GM12878 (cell line): ENCODE results near the gene MICALL2. TPM values are rescaled to one million over a fixed set of nuclear protein-coding genes. Genes with fewer than 3 reads are reported as not detected.

Source experiments
- ATAC-seq: fragments of 200-7000 bp; cut with Tn5 transposase; 3 replicates; pipeline ENCODE4 v1.9.1; 2020; ENCODE audit warnings: mild to moderate bottlenecking, moderate library complexity
- BruUV-seq: library from RNA; stranded (reverse); fragments of 400-500 nt; replicated peaks from 2 replicates; lab custom pipeline; 2021; lab: Mats Ljungman, UMichigan
- CTCF ChIA-PET: fragments of 300-600 bp; sonication (Branson Sonifier 250); formaldehyde crosslinking; extraction: SDS; loops from one replicate; lab custom pipeline; 2021; ENCODE audit warnings: inconsistent platforms; lab: Yijun Ruan, JAX
- POLR2A ChIA-PET: fragments of 350-600 bp; formaldehyde crosslinking; extraction: SDS; loops from one replicate; lab custom pipeline; 2021; ENCODE audit warnings: inconsistent platforms; lab: Charles Lee
- RAD21 ChIA-PET: fragments of 300-600 bp; sonication (Branson Sonifier 250); formaldehyde crosslinking; loops from one replicate; lab custom pipeline; 2023; ENCODE audit warnings: antibody characterized with exemption; ENCODE audit not compliant: unreplicated experiment; lab: Charles Lee
- SMC1A ChIA-PET: fragments of 300-600 bp; sonication (Branson Sonifier 250); formaldehyde crosslinking; loops from one replicate; lab custom pipeline; 2023; ENCODE audit not compliant: unreplicated experiment, uncharacterized antibody; lab: Charles Lee
- DNase-seq: peaks from one replicate; pipeline ENCODE4 v3.0.0-alpha.2; 2011; ENCODE audit warnings: low read depth, low spot score
- FAIRE-seq: peaks from 3 replicates; lab custom pipeline; 2011; peaks lifted over from hg19 to GRCh38; lab: Jason Lieb, UNC
- H2AFZ ChIP-seq: 2 replicates; pipeline ENCODE4 v1.6.0; 2011; ENCODE audit warnings: low read depth, low read length, control low read depth; ENCODE audit not compliant: control insufficient read depth
- H3K27ac ChIP-seq: 2 replicates; pipeline ENCODE4 v1.5.1; 2011; ENCODE audit warnings: control low read depth; ENCODE audit not compliant: control insufficient read depth, insufficient read depth
- H3K27me3 ChIP-seq, 2 experiments: replicated peaks in 1 of 2; 2 replicates each; pipeline versions ENCODE4 v1.6.0 to v1.6.1; 2011; ENCODE audit warnings: low read length in 1 of 2; ENCODE audit not compliant: control insufficient read depth in 2 of 2, insufficient read depth in 2 of 2
- H3K36me3 ChIP-seq, 2 experiments: 2 replicates each; pipeline ENCODE4 v1.5.1; 2011; ENCODE audit warnings: low read length in 1 of 2; ENCODE audit not compliant: control insufficient read depth in 2 of 2, insufficient read depth in 2 of 2
- H3K4me1 ChIP-seq: 2 replicates; pipeline ENCODE4 v1.6.1; 2011; ENCODE audit warnings: mild to moderate bottlenecking, low read length, moderate library complexity, mixed read lengths; ENCODE audit not compliant: control insufficient read depth, insufficient read depth
- H3K4me2 ChIP-seq: 2 replicates; pipeline ENCODE4 v1.6.0; 2011; ENCODE audit warnings: control low read depth; ENCODE audit not compliant: control insufficient read depth, insufficient read depth
- H3K4me3 ChIP-seq: fragments of 200-600 bp; sonication (generic); 2 replicates; pipeline ENCODE4 v1.5.1; 2016
- H3K79me2 ChIP-seq: 2 replicates; pipeline ENCODE4 v1.6.0; 2011; ENCODE audit warnings: low read length; ENCODE audit not compliant: control insufficient read depth, insufficient read depth
- H3K9ac ChIP-seq: 2 replicates; pipeline ENCODE4 v1.8.0; 2011; ENCODE audit warnings: low read length, control low read depth, mixed read lengths; ENCODE audit not compliant: control insufficient read depth, insufficient read depth
- H3K9me3 ChIP-seq: replicated peaks from 3 replicates; pipeline ENCODE4 v1.5.1; 2011; ENCODE audit warnings: mild to moderate bottlenecking, low read length; ENCODE audit not compliant: control insufficient read depth, insufficient read depth
- H4K20me1 ChIP-seq: 2 replicates; pipeline ENCODE4 v1.6.0; 2011; ENCODE audit not compliant: control insufficient read depth, insufficient read depth
- ASH2L ChIP-seq: fragments of 300-600, 200-600 bp; sonication (generic); IDR thresholded peaks from 2 replicates; pipeline ENCODE4 v1.6.1; 2017; ENCODE audit warnings: low read depth, mild to moderate bottlenecking, borderline replicate concordance
- DPF2 ChIP-seq: fragments of 450-650 bp; IDR thresholded peaks from 2 replicates; pipeline ENCODE4 v1.6.1; 2017; ENCODE audit warnings: mild to moderate bottlenecking
- HCFC1 ChIP-seq: fragments of 150-350 bp; IDR thresholded peaks from 2 replicates; pipeline ENCODE4 v1.6.1; 2014; ENCODE audit warnings: low read length
- MYC ChIP-seq: IDR thresholded peaks from 2 replicates; pipeline ENCODE4 v1.6.1; 2011; ENCODE audit warnings: mild to moderate bottlenecking, low read length, moderate library complexity, inconsistent platforms; ENCODE audit not compliant: insufficient read depth, insufficient replicate concordance, insufficient read length, severe bottlenecking
- SMAD5 ChIP-seq: IDR thresholded peaks from 2 replicates; pipeline ENCODE4 v1.6.1; 2016; ENCODE audit warnings: antibody characterized with exemption, low read depth
- SUPT20H ChIP-seq: IDR thresholded peaks from 2 replicates; pipeline ENCODE4 v1.6.1; 2011; ENCODE audit warnings: low read depth, mild to moderate bottlenecking, low read length, moderate library complexity, borderline replicate concordance; ENCODE audit not compliant: control insufficient read depth
- TBL1XR1 ChIP-seq: IDR thresholded peaks from 2 replicates; pipeline ENCODE4 v1.6.1; 2012; ENCODE audit warnings: low read depth, low read length, improper control_type of control experiment
- TCF12 ChIP-seq: IDR thresholded peaks from 2 replicates; pipeline ENCODE4 v1.6.1; 2011; ENCODE audit warnings: low read depth, mild to moderate bottlenecking, low read length
- ZNF217 ChIP-seq: fragments of 450-650 bp; IDR thresholded peaks from 2 replicates; pipeline ENCODE4 v1.6.1; 2017; ENCODE audit warnings: antibody characterized with exemption, mild to moderate bottlenecking
- WGBS: methylation state at CpG from one replicate; pipeline ENCODE4 v1.1.6; 2016; ENCODE audit warnings: low lambda C conversion rate; ENCODE audit not compliant: insufficient replicate concordance, insufficient coverage; ENCODE audit errors: missing lambda C conversion rate; 5-methylcytosine and 5-hydroxymethylcytosine counted together
- in situ Hi-C: fragments of 300-500 bp; cut with MboI; formaldehyde crosslinking; loops from 9 replicates; pipeline ENCODE4 v1.14.3; 2018; ENCODE audit warnings: mixed read lengths
- intact Hi-C: fragments of 100-400 bp; cut with micrococcal nuclease; formaldehyde crosslinking; loops from one replicate; pipeline ENCODE4 v1.14.2; 2022; ENCODE audit not compliant: unreplicated experiment
- polyA plus RNA-seq, 11 experiments: library from polyadenylated mRNA; depleted of rRNA in 4 of 11; unstranded in 6 of 11; stranded (reverse) in 5 of 11; fragments of >200 nt; fragmentation: Nextera tagmentation in 4 of 11; fragmentation: Illumina TruSeq in 1 of 11; extraction: Ambion mirVana in 4 of 11; extraction: Trizol in 1 of 11; gene quantifications; 1 replicate in 1 of 11; 2 replicates in 10 of 11; pipeline versions ENCODE4 v1.2.1 to v1.2.3, GENCODE V29; 2011 to 2016; ENCODE audit warnings: inconsistent platforms in 2 of 11, missing spikeins in 2 of 11, low read depth in 1 of 11
- total RNA-seq, 4 experiments: library from RNA; depleted of rRNA in 3 of 4; stranded (reverse); fragments of >200 nt in 3 of 4; fragmentation: Illumina TruSeq in 1 of 4; extraction: Trizol in 1 of 4; gene quantifications; 2 replicates each; pipeline versions ENCODE4 v1.2.1 to v1.2.3, GENCODE V29; 2013 to 2021
- TF ChIP-seq, protein P1 (sequence below): fragments of 150-350 bp; IDR thresholded peaks from 2 replicates; pipeline ENCODE4 v1.6.1; 2016; ENCODE audit warnings: low read depth, low read length
- TF ChIP-seq, protein P2 (sequence below): fragments of 150-350 bp; IDR thresholded peaks from 2 replicates; pipeline ENCODE4 v1.6.1; 2014; ENCODE audit warnings: mild to moderate bottlenecking, low read depth, low read length
- TF ChIP-seq, protein P3 (sequence below): IDR thresholded peaks from 2 replicates; pipeline ENCODE4 v1.6.1; 2012; ENCODE audit warnings: low read length, inconsistent platforms

MICALL2 gene
- total and polyA plus RNA-seq, 10 of the 15 experiments (the other 5 are each of a cell fraction or from before 2014, with no cell fraction given): 0.04 to 1.7 (median 0.83) TPM; not detected in 3

DNA sequence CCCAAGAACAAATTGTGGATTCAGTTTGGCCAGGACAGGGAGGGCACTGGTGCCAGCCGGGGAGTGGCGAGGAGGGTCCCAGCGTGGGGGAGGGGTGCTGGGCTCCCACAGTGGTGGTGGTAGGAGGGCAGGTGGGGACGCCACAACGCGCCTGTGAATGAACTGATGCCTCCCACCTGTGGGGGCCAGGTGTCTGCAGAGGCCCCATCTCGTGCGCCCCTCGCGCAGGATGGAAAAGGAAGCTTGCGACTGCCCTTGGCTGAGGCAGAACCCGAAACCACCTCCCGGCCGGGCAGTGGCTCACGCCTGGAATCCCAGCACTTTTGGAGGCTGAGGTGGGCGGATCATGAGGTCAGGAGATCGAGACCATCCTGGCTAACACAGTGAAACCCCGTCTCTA lies 72.0 kb downstream of the MICALL2 start (continued):
- TF ChIP-seq, protein P1, sequence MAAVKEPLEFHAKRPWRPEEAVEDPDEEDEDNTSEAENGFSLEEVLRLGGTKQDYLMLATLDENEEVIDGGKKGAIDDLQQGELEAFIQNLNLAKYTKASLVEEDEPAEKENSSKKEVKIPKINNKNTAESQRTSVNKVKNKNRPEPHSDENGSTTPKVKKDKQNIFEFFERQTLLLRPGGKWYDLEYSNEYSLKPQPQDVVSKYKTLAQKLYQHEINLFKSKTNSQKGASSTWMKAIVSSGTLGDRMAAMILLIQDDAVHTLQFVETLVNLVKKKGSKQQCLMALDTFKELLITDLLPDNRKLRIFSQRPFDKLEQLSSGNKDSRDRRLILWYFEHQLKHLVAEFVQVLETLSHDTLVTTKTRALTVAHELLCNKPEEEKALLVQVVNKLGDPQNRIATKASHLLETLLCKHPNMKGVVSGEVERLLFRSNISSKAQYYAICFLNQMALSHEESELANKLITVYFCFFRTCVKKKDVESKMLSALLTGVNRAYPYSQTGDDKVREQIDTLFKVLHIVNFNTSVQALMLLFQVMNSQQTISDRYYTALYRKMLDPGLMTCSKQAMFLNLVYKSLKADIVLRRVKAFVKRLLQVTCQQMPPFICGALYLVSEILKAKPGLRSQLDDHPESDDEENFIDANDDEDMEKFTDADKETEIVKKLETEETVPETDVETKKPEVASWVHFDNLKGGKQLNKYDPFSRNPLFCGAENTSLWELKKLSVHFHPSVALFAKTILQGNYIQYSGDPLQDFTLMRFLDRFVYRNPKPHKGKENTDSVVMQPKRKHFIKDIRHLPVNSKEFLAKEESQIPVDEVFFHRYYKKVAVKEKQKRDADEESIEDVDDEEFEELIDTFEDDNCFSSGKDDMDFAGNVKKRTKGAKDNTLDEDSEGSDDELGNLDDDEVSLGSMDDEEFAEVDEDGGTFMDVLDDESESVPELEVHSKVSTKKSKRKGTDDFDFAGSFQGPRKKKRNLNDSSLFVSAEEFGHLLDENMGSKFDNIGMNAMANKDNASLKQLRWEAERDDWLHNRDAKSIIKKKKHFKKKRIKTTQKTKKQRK: no peak
- TF ChIP-seq MYC: no peak
- no peak for TF ChIP-seq TBL1XR1
- TF ChIP-seq ZNF217: no peak
- no peak for TF ChIP-seq HCFC1

DNA sequence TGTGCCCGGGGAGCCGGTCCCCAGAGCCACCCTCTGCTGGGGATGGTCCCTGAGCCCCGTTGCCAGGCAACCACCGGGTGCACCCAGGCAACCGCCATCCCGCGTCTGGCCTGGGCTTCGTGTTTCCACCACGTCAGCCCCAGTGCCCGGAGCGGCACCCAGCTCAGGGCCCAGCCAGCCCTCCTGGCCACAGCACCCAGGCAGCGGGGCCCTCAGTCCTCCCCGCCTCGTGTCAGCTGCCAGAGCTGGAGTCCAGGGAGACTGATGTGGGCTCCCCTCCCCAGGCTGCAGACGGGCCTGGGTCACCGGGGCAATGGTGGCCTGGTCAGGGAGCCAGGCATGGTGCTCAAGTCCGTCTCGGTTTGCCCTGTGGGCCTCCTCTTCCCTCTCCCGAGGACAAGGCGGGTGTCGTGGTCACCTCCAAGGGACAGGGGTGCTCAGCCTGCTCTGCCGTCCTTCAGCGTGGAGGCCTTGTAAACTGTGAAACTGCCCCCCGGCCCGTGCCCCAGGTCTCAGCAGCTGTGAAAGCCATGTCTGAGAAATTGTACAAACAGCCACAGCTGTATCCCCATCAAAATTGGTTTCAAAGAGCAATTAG lies 72.5 kb downstream of the MICALL2 start:
- Histone ChIP-seq H3K79me2 (no peaks in the 10 kb centered on the region), H3K27me3 (no peaks in the 10 kb centered on the region)
- TF ChIP-seq DPF2 (no peak), HCFC1 (no peak), SMAD5 (no peak), TCF12 (no peak), SUPT20H (no peak), ASH2L (no peak)
- TF ChIP-seq, protein P2, sequence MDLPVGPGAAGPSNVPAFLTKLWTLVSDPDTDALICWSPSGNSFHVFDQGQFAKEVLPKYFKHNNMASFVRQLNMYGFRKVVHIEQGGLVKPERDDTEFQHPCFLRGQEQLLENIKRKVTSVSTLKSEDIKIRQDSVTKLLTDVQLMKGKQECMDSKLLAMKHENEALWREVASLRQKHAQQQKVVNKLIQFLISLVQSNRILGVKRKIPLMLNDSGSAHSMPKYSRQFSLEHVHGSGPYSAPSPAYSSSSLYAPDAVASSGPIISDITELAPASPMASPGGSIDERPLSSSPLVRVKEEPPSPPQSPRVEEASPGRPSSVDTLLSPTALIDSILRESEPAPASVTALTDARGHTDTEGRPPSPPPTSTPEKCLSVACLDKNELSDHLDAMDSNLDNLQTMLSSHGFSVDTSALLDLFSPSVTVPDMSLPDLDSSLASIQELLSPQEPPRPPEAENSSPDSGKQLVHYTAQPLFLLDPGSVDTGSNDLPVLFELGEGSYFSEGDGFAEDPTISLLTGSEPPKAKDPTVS: no peak
- TF ChIP-seq, protein P3, sequence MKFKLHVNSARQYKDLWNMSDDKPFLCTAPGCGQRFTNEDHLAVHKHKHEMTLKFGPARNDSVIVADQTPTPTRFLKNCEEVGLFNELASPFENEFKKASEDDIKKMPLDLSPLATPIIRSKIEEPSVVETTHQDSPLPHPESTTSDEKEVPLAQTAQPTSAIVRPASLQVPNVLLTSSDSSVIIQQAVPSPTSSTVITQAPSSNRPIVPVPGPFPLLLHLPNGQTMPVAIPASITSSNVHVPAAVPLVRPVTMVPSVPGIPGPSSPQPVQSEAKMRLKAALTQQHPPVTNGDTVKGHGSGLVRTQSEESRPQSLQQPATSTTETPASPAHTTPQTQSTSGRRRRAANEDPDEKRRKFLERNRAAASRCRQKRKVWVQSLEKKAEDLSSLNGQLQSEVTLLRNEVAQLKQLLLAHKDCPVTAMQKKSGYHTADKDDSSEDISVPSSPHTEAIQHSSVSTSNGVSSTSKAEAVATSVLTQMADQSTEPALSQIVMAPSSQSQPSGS: no peak
- TF ChIP-seq, protein P1: no peak

More for the DNA sequence above, 72.5 kb downstream of the MICALL2 start:
- no peak overlapping the region for H3K4me3 ChIP-seq
- BruUV-seq: no TSS peak
- no peak overlapping the region for H3K9ac ChIP-seq
- ChIA-PET RAD21 (no interaction called here), CTCF (no interaction called here), POLR2A (no interaction called here), SMC1A (no interaction called here)
- no peak overlapping the region for H3K4me2 ChIP-seq
- H3K9me3 ChIP-seq: no peaks in the 10 kb centered on the region; the same call in 2 of the 3 replicates
- in situ Hi-C loops (no loop called here), intact Hi-C loops (no loop called here)
- no peak for FAIRE-seq
- H4K20me1 ChIP-seq: no peaks in the 10 kb centered on the region
- H3K36me3 ChIP-seq: no peaks in the 10 kb centered on the region
- no peak overlapping the region for H3K27ac ChIP-seq
- no peaks in the 10 kb centered on the region for H3K4me1 ChIP-seq
- H2AFZ ChIP-seq: no peak overlapping the region
- no peak for ATAC-seq
- DNase-seq: no peak
- WGBS: 36% methylated on average over 20 of the region's 25 CpGs
